SW 1271 (cell line): Measurements from ENCODE around the gene MT2A.
A peak's percentile ranks its signal among the peaks of the same experiment; 100 is the strongest.

Experiments used
- DNase-seq, 2 experiments: peaks; one replicate each; lab custom pipeline; 2025; lab: John Stamatoyannopoulos, UW

Gene MT2A

GRCh38 chr16:56600398-56600999 lies 7.9 kb upstream of the MT2A start:
- peak in 1 of 2 experiments; percentile 29 for DNase-seq

DNA sequence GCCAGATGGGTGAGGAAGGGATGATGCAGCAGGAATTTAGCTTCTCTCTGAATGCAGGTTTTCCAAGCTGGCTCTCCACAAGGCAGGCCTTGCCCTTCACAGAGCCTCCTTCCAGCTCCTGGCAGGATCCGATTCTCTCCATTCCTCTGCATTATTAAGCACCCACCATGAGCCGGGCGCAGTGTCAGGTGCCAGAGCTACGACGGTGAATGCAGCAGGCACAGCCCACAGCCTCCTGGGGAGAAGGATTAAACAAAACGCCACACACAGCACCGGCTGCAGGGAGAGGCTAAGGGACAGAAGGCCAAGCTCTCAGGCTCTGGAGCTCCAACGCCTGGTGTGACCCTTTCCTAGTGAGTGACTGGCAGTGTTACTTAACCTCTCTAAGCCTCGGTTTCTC lies 7.1 kb upstream of the MT2A start:
- no peak for DNase-seq

DNA sequence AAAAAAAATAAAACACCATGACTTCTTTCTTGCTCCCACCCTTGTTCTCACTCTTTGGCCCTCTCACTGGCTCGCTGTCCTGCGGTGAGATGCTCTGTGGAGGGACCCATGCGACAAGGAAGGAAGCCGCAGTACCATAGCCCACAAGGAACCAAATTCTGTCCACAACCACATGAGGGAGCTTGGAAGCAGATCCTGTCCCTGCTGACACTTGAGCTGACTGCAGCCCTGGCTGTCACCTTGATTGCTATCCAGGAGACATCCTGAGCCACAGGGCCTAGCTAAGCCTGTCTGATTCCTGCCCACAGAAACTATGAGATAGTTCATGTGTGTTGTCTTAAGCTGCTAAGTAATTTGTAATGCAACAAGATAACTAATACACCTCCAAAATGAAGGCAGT lies 4.8 kb upstream of the MT2A start:
- peak; percentile 35 to 41 for DNase-seq

DNA sequence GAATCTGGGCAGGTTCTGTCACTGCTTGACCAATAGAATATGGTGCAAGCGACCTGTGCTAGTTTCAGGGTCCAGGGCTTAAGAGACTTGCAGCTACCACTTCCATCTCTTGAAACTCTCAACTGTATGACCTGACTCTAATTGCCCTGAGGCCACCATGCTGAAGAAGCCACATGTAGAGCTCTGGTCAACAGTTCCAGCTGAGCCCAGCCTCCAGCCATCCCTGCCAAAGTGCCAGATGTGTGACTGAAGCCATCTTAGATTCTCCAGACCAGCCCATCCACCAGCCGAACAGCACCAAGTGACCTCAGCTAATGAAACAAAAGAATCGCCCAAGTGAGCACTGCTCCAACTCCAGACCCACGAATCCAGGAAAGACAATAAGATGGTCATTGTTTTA lies 3.4 kb upstream of the MT2A start:
- DNase-seq, result no peak

DNA sequence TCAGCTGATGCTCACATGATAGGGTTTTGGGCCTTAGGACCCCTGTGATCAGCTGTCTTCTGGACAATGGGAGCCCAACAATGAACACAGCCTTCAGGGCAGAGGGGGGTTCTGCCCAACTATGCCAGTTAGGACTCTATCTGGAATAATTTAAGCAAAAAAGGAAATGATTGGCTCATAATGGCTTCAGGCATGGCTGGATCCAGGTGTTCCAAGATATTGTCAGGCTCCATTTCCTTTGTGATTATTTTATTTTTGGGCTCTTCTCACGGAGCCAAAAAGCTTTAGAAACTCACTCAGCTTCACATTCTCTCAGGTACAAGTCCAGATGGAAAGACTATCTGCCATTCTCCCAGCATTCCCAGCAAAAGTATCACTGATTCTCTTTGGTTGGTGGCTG lies 2.9 kb upstream of the MT2A start:
- no peak for DNase-seq

DNA sequence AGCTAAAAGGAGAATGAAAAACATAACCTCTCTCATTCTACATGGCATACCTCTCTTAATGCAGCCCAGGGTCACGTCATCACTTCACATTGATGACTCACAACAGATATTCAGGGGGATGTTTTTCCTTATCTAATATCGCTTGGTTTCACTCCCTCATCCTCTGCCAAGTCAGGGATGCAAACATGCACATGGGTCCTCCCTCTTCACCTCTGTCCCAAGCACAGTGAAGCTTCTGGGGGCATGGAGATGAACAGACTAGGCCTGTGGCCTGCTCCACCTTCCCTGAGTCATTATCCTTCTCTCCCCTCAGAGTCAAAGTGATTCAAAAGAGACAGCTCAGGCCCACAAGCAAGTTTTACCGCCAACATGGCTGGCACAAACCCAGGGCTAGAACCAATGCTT lies 2.3 kb upstream of the MT2A start:
- peak in 1 of 2 experiments; percentile 40 for DNase-seq

DNA sequence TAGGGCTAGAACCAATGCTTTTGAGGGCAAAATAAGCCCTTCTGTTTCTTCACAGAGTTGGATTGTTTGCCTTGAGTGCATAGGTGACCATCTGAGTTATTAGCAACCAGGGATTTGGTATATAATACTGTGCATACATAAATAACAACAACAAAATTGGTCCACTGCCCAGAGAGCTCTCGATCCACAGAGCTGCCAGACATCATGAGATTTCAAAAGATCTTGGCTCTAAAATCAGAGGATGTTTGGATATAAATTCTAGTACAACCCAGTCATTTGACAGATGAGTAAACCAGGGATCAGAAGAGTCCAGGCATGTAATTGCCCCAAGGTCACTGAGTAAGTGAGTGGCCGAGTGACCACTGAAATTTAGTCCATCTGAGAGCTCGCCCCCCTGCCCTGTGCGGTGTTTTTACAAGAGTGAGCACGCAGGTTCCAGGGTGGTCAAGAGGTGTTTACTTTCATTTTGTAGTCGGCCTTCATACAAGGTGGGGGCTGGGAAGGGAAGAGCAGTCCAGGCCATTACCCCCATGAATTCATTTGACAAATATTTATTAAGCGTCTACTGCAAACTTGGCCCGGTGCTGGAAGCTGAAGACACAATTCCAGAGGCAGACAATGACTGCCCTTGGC lies 1.8 kb upstream of the MT2A start:
- peak in 1 of 2 experiments; percentile 84 for DNase-seq

GRCh38 chr16:56607109-56607618 lies 1.2 kb upstream of the MT2A start:
- DNase-seq, result peak; percentile 90 to 93

GRCh38 chr16:56607675-56608042 lies 725 bp upstream of the MT2A start:
- DNase-seq, result no peak

DNA sequence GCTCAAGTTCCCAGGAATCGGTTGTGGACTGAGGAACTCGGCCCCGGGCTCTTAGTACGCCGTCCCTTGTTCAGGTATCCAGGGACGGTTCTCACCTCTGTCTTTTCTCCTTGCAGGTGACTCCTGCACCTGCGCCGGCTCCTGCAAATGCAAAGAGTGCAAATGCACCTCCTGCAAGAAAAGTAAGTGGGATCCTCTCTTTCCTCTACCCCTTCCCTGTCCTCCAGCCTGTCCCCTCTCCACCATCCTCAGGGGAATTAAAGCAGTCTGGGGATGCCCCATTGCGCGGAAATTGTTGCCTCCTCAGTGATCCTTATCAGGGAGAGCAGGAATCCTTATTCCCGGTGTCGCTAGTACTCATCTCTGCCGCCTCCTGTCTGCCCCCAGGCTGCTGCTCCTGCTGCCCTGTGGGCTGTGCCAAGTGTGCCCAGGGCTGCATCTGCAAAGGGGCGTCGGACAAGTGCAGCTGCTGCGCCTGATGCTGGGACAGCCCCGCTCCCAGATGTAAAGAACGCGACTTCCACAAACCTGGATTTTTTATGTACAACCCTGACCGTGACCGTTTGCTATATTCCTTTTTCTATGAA lies 585 bp downstream of the MT2A start:
- DNase-seq, result no peak

- DNase-seq, result peak; percentile 45 to 69
These were observed 1.1 kb downstream of the MT2A start for GRCh38 chr16:56609463-56609921.

GRCh38 chr16:56610017-56610608 lies 1.7 kb downstream of the MT2A start:
- peak in 1 of 2 experiments; percentile 78 for DNase-seq

DNA sequence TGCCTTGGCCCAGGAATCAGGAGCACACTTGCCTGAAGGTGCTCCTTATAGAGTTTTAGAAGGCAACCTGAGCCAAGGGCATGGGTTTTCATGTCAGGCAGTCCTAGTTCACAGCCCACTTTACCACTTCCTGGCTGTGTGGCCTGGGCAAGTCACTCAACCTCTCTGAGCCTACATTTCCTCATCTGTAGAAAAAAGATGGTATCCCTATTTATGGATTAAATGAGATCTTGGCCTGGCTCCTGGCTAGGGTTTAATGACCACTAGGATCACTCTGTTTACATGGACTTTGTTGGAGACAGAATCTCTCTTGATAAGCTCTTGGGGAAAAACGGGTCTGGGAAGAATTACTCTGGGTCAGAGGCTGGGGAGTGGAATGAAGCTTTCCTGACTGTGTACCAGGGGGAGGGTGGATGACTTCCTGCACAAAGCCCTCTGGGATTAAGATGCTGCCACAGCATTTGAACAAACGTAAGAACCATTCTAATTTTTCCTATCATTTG lies 2.3 kb downstream of the MT2A start:
- no peak for DNase-seq

GRCh38 chr16:56611281-56611833 lies 3.0 kb downstream of the MT2A start:
- peak in 1 of 2 experiments; percentile 48 for DNase-seq

DNA sequence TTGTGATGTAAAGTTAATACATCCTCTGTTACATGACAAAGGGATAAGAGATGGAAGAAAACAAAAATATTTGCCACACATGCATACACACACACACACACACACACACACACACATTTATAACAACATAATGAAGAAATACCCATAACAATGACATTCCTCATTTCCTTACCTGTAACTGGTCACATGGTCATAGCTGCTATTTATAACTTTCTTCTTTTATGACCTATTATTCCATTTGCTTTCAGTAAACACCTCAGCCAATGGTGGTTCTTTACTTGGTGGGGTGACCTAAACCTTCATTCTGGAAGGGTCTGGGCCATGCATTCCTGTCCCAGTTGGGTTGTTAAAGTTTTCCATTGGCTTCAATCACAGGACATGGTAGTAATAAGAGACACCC lies 5.3 kb downstream of the MT2A start:
- DNase-seq, result no peak

GRCh38 chr16:56614549-56614991 lies 6.2 kb downstream of the MT2A start:
- DNase-seq, result peak in 1 of 2 experiments; percentile 29

DNA sequence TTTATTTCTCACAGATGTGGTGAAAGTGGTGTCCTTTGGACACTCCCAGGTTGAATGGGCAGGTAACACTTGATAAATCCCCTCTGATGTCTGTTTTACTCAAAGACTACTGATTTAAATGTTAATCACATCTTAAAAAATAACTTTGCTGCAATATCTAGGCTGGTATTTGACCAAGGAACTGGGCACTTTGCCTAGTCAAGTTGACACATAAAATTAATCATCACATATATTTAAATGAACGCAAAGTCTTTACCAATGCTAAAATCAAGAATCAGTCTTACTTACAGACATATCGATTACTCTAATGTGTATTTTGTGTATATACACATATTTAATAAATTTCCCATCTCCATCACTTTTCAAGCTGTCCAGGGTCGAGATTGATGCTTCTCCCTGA lies 7.0 kb downstream of the MT2A start:
- no peak for DNase-seq

- no peak for DNase-seq
These were observed 8.3 kb downstream of the MT2A start for GRCh38 chr16:56616608-56617211.

DNA sequence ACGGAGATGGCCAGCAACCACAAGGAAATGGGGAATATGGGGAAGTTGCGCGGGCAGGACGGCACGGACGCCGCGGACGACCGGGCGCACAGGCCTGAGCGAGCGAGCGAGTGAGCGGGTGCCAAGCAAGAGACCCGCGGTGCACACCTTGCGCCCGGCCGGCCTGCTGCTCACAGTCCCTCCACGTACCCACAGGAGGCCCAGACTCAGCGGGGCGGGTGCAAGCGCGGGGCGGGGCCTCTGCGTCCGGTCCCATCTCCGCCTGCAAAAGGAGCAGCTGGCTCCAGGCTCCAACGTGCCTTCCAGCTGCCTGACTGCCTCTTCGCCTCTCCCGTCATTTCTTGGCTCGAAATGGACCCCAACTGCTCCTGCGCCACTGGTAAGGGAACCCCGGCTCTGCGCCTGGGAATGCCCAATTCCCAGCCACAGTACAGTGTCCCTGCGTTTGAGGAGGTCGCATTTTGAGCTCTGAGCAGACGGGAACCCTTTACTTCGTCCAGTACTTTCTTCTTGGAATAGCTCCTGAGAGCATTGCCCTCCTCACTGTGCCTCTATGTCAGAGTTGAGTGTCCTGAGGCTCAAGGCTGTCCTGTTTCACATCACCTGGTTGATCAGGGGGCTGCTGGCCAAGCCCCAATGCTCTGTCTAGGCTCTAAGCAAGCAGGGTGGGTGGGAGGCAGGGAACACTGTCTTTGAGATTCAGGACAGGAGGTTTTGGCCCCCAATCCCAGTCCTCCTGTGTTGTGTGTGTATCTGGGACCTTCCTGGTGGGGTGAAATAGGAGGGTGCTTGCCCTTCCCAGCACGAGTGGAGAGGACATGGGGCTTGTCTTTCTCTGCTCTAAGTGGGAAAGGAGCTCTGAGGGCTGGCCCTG lies 9.1 kb downstream of the MT2A start:
- peak in 1 of 2 experiments; percentile 58 for DNase-seq

DNA sequence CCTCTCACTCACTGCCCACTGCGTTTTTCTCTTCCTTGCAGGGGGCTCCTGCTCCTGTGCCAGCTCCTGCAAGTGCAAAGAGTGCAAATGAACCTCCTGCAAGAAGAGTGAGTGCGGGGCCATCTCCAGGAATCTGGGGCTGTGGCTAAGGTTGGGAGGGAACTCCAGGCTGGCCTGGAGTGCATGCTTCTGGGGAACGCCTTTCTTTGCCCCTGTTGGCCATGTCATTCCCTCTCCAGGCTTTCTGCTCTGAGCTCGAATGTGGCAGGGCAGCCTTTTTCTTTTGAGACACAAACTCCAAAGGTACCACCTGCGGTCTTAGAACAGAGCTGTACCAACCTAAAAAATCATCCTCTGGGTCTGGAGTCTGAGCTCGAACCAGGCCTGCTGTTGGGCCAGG lies 9.8 kb downstream of the MT2A start:
- no peak for DNase-seq

- no peak for DNase-seq
These were observed 12.0 kb downstream of the MT2A start for GRCh38 chr16:56620339-56620897.
